ENCODE results near the gene MSH2.
A peak's percentile ranks its signal among the peaks of the same experiment; 100 is the strongest.

Gene MSH2

GRCh38 chr2:47488870-47489584, 86.1 kb downstream of the MSH2 start:
- TF ChIP-seq ZNF565 (CRISPR knock-in tag; conservative IDR thresholded peaks at IDR 0.05; ENCODE audit: low read depth): no peak
- TF ChIP-seq ZC3H10 (CRISPR knock-in tag; IDR thresholded peaks at IDR 0.05): no peak
- TF ChIP-seq ARNTL (CRISPR knock-in tag; IDR thresholded peaks at IDR 0.05; ENCODE audit: borderline replicate concordance, low read depth): no peak
- TF ChIP-seq ZNF70 (CRISPR knock-in tag; IDR thresholded peaks at IDR 0.05): no peak
- TF ChIP-seq SNAI2 (CRISPR knock-in tag; IDR thresholded peaks at IDR 0.05): no peak
- TF ChIP-seq CSRNP3 (CRISPR knock-in tag; IDR thresholded peaks at IDR 0.05): no peak
- no peak for TF ChIP-seq ZFP30 (CRISPR knock-in tag; IDR thresholded peaks at IDR 0.05)
- peak; percentile 81 for ATAC-seq

- ATAC-seq: no peak
- TF ChIP-seq CSRNP3 (CRISPR knock-in tag; IDR thresholded peaks at IDR 0.05) (no peak), TSHZ2 (CRISPR knock-in tag; IDR thresholded peaks at IDR 0.05) (no peak), PATZ1 (CRISPR knock-in tag; IDR thresholded peaks at IDR 0.05; ENCODE audit: borderline replicate concordance) (no peak), ZFP3 (CRISPR knock-in tag; IDR thresholded peaks at IDR 0.05) (no peak), RARB (CRISPR knock-in tag; IDR thresholded peaks at IDR 0.05) (no peak), PPARA (CRISPR knock-in tag; IDR thresholded peaks at IDR 0.05; ENCODE audit: borderline replicate concordance) (no peak), POU6F1 (CRISPR knock-in tag; IDR thresholded peaks at IDR 0.05; ENCODE audit: borderline replicate concordance, low read depth) (no peak), TOX (CRISPR knock-in tag; IDR thresholded peaks at IDR 0.05; ENCODE audit: borderline replicate concordance) (no peak), ARNTL (CRISPR knock-in tag; IDR thresholded peaks at IDR 0.05; ENCODE audit: borderline replicate concordance, low read depth) (no peak)
These were observed 87.5 kb downstream of the MSH2 start for GRCh38 chr2:47490406-47490805.

GRCh38 chr2:47493317-47494035, 90.5 kb downstream of the MSH2 start:
- TF ChIP-seq SNAI2 (CRISPR knock-in tag; IDR thresholded peaks at IDR 0.05) (no peak), TSHZ2 (CRISPR knock-in tag; IDR thresholded peaks at IDR 0.05) (no peak), CSDC2 (CRISPR knock-in tag; IDR thresholded peaks at IDR 0.05) (no peak), TOX (CRISPR knock-in tag; IDR thresholded peaks at IDR 0.05; ENCODE audit: borderline replicate concordance) (no peak), CSRNP3 (CRISPR knock-in tag; IDR thresholded peaks at IDR 0.05) (no peak), TCF4 (CRISPR knock-in tag; IDR thresholded peaks at IDR 0.05; ENCODE audit: borderline replicate concordance) (no peak), ZFP3 (CRISPR knock-in tag; IDR thresholded peaks at IDR 0.05) (no peak), ARNTL (CRISPR knock-in tag; IDR thresholded peaks at IDR 0.05; ENCODE audit: borderline replicate concordance, low read depth) (no peak), PPARA (CRISPR knock-in tag; IDR thresholded peaks at IDR 0.05; ENCODE audit: borderline replicate concordance) (no peak), GLIS3 (CRISPR knock-in tag; IDR thresholded peaks at IDR 0.05) (no peak), OSR1 (CRISPR knock-in tag; IDR thresholded peaks at IDR 0.05) (no peak)

More at GRCh38 chr2:47493317-47494035, 90.5 kb downstream of the MSH2 start:
- no peak for ATAC-seq

Data from SK-N-SH treated with all-trans-retinoic acid at 6 μM for 48 hours (cell line).